ENCODE measurements around the gene GCC1.
A peak's percentile ranks its signal among the peaks of the same experiment; 100 is the strongest.
"Not testable (repeated sequence)": the region's sequence is repeated elsewhere in the genome, so short reads cannot be mapped to it uniquely, and the experiment has no call there.

The GCC1 gene

GRCh38 chr7:127556404-127556803 is 29.0 kb downstream of the GCC1 start:
- POLR2A ChIA-PET, result no interaction called here
- H3K4me3 ChIP-seq (ENCODE audit: low read depth, low read length), result no peak overlapping the region
- DNase-seq (ENCODE audit: low read depth, low spot score), result no peak
- CTCF ChIA-PET, result no interaction called here
- TF ChIP-seq CTCF (IDR thresholded peaks at IDR 0.05; ENCODE audit: insufficient read depth, low read length, missing control alignments), result no peak

- DNase-seq (ENCODE audit: low read depth, low spot score), result no peak
- no peak for TF ChIP-seq CTCF (IDR thresholded peaks at IDR 0.05; ENCODE audit: insufficient read depth, low read length, missing control alignments)
- ChIA-PET POLR2A (no interaction called here), CTCF (no interaction called here)
- H3K4me3 ChIP-seq (ENCODE audit: low read depth, low read length), result no peak overlapping the region
Observed at GRCh38 chr7:127551941-127552340, 33.5 kb downstream of the GCC1 start.

- H3K4me3 ChIP-seq (ENCODE audit: low read depth, low read length), result no peak overlapping the region
- CTCF ChIA-PET, result no interaction called here
- no peak for DNase-seq (ENCODE audit: low read depth, low spot score)
- TF ChIP-seq CTCF (IDR thresholded peaks at IDR 0.05; ENCODE audit: insufficient read depth, low read length, missing control alignments), result peak; percentile 10
- POLR2A ChIA-PET, result no interaction called here
Observed at GRCh38 chr7:127550247-127550646, 35.1 kb downstream of the GCC1 start.

GRCh38 chr7:127546313-127546712 is 39.1 kb downstream of the GCC1 start:
- ChIA-PET CTCF (interaction anchor here (1.0 kb wide), 1 partner anchor 11 kb away, joined by 3 read pairs; no protein-coding TSS in a partner anchor), POLR2A (no interaction called here)
- no peak for TF ChIP-seq CTCF (IDR thresholded peaks at IDR 0.05; ENCODE audit: insufficient read depth, low read length, missing control alignments)
- no peak overlapping the region for H3K4me3 ChIP-seq (ENCODE audit: low read depth, low read length)
- DNase-seq (ENCODE audit: low read depth, low spot score), result no peak

- no peak for DNase-seq (ENCODE audit: low read depth, low spot score)
- POLR2A ChIA-PET, result no interaction called here
- H3K4me3 ChIP-seq (ENCODE audit: low read depth, low read length), result no peak overlapping the region
- TF ChIP-seq CTCF (IDR thresholded peaks at IDR 0.05; ENCODE audit: insufficient read depth, low read length, missing control alignments), result no peak
- CTCF ChIA-PET, result no interaction called here
Observed at GRCh38 chr7:127541548-127541947, 43.8 kb downstream of the GCC1 start.

GRCh38 chr7:127540461-127540860 is 44.9 kb downstream of the GCC1 start:
- H3K4me3 ChIP-seq (ENCODE audit: low read depth, low read length); POLR2A ChIA-PET; DNase-seq (ENCODE audit: low read depth, low spot score); CTCF ChIA-PET: not testable (repeated sequence)

GRCh38 chr7:127539116-127539515 is 46.3 kb downstream of the GCC1 start:
- no peak overlapping the region for H3K4me3 ChIP-seq (ENCODE audit: low read depth, low read length)
- POLR2A ChIA-PET, result no interaction called here
- no peak for DNase-seq (ENCODE audit: low read depth, low spot score)
- no peak for TF ChIP-seq CTCF (IDR thresholded peaks at IDR 0.05; ENCODE audit: insufficient read depth, low read length, missing control alignments)
- CTCF ChIA-PET, result no interaction called here

Measured in AG04449 (cell line).